DND-41 (cell line): ENCODE results near the gene FAM222B.
A peak's percentile ranks its signal among the peaks of the same experiment; 100 is the strongest.

Experiments used
- ATAC-seq: fragments of 200-7000 bp; cut with Tn5 transposase; 3 replicates; pipeline ENCODE4 v1.9.1; 2021; ENCODE audit warnings: low read depth; ENCODE audit not compliant: insufficient read depth
- DNase-seq: peaks from one replicate; pipeline ENCODE4 v3.0.0-alpha.2; 2020
- H2AFZ ChIP-seq: 2 replicates; pipeline ENCODE4 v1.6.0; 2012; ENCODE audit warnings: low read depth, low read length
- H3K27ac ChIP-seq: 2 replicates; pipeline ENCODE4 v1.5.1; 2012; ENCODE audit warnings: low read length, inconsistent platforms
- H3K27me3 ChIP-seq: fragments of 200-600 bp; sonication (generic); 2 replicates; pipeline ENCODE4 v1.6.0; 2012; ENCODE audit warnings: low read length, mild to moderate bottlenecking, inconsistent platforms; ENCODE audit not compliant: insufficient read depth, poor library complexity
- H3K36me3 ChIP-seq: 2 replicates; pipeline ENCODE4 v1.5.1; 2012; ENCODE audit warnings: low read length, inconsistent platforms; ENCODE audit not compliant: insufficient read depth
- H3K4me1 ChIP-seq: 2 replicates; pipeline ENCODE4 v1.5.1; 2012; ENCODE audit warnings: mild to moderate bottlenecking, low read length; ENCODE audit not compliant: insufficient read depth
- H3K4me2 ChIP-seq: 2 replicates; pipeline ENCODE4 v1.6.0; 2012; ENCODE audit warnings: mild to moderate bottlenecking, moderate library complexity, low read length, inconsistent platforms; ENCODE audit not compliant: insufficient read depth
- H3K4me3 ChIP-seq, 2 experiments: fragments of 200-600 bp in 1 of 2; shearing (Covaris generic) in 1 of 2; 2 replicates each; pipeline ENCODE4 v1.5.1; 2012 to 2016; ENCODE audit warnings: inconsistent platforms in 2 of 2, low read length in 2 of 2, mild to moderate bottlenecking in 2 of 2, low read depth in 1 of 2, moderate library complexity in 1 of 2
- H3K79me2 ChIP-seq: 2 replicates; pipeline ENCODE4 v1.6.0; 2012; ENCODE audit warnings: low read length, inconsistent platforms; ENCODE audit not compliant: insufficient read depth
- H3K9ac ChIP-seq: 2 replicates; pipeline ENCODE4 v1.6.0; 2012; ENCODE audit warnings: low read depth, mild to moderate bottlenecking, inconsistent platforms, low read length, moderate library complexity
- H3K9me3 ChIP-seq: 2 replicates; pipeline ENCODE4 v1.5.1; 2012; ENCODE audit warnings: low read length, moderate library complexity, mild to moderate bottlenecking, inconsistent platforms; ENCODE audit not compliant: insufficient read depth, severe bottlenecking
- H4K20me1 ChIP-seq: 2 replicates; pipeline ENCODE4 v1.6.0; 2012; ENCODE audit warnings: low read length; ENCODE audit not compliant: insufficient read depth
- EZH2 ChIP-seq: IDR thresholded peaks from 3 replicates; pipeline ENCODE4 v1.6.1; 2012; ENCODE audit warnings: borderline replicate concordance, low read depth, mild to moderate bottlenecking, moderate library complexity, low read length, inconsistent platforms; ENCODE audit not compliant: severe bottlenecking
- TF ChIP-seq, protein P1 (sequence below): IDR thresholded peaks from 2 replicates; pipeline ENCODE4 v1.5.1; 2012; ENCODE audit warnings: borderline replicate concordance, low read length, moderate library complexity, mild to moderate bottlenecking; ENCODE audit not compliant: poor library complexity, severe bottlenecking; ENCODE audit errors: extremely low read depth

FAM222B gene, protein sequence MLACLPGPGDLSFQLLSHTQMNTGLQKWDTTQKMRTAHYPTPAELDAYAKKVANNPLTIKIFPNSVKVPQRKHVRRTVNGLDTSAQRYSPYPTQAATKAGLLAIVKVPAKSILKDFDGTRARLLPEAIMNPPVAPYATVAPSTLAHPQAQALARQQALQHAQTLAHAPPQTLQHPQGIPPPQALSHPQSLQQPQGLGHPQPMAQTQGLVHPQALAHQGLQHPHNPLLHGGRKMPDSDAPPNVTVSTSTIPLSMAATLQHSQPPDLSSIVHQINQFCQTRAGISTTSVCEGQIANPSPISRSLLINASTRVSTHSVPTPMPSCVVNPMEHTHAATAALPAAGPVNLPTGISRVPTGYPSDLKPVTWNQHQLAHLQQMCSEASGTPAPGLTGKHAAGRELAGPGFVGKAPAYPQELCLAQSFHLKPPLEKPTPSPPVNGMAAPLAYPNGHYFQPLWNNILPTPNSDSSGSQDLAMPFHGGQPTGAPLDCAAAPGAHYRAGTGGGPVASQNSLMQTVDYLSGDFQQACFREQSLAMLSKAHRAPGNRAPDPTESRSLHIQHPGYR

DNA sequence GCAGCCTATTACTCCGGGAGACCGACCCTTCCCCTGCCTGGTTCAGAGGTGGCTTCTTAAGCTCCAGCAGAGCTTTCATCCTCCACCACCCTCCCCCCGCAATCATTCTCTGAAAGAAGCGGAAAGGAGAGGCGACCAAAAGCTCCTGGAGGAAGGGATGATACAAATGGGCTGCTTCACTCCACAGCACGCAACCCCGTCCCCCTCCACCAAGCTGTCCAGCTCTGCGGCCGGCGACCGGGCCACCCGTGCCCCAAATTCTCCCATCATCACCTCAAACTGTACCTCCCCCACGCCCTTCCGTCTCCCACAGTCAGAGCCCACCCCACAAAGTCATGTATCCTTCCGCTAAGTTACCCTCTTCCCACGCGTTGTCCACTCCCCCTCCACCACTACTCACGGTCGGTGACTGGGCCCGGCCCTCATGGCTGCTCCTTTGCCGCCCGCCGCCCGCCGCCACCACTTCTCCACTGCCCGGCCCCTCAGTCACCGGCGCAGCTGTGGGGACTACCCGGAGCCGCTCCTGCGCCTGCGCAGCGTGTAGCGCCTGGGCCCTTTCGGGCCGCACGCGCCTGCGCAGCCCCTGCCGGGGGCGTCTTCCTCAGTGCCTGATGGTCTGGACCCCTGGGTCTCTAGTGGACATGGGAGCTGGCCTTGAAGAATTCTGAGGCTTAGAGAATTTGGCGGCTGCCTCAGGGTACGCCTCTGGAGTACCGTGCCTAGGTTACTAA, at the start of gene FAM222B:
Gene FAM222B (minus strand): TSS at position 509 of the 731 bp plus-strand sequence. CDS start 76,123 bp downstream, outside the sequence.
- Histone ChIP-seq H3K4me3 (peak within 1 kb of the TSS; percentile 94 to 99), H4K20me1 (peaks cover 5% of the 10 kb centered on the region; the same call in 1 of the 2 replicates), H3K36me3 (no peaks in the 10 kb centered on the region), H2AFZ (peak within 1 kb of the TSS; percentile 100), H3K9me3 (no peaks in the 10 kb centered on the region), H3K27ac (peak within 1 kb of the TSS; percentile 93), H3K9ac (peak within 1 kb of the TSS; percentile 82), H3K4me1 (peaks cover 34% of the 10 kb centered on the region), H3K27me3 (no peaks in the 10 kb centered on the region), H3K4me2 (peak within 1 kb of the TSS; percentile 92), H3K79me2 (peaks cover 51% of the 10 kb centered on the region)
- DNase-seq, result peak; percentile 88
- ATAC-seq, result peak; percentile 99
- TF ChIP-seq EZH2, result no peak

DNA sequence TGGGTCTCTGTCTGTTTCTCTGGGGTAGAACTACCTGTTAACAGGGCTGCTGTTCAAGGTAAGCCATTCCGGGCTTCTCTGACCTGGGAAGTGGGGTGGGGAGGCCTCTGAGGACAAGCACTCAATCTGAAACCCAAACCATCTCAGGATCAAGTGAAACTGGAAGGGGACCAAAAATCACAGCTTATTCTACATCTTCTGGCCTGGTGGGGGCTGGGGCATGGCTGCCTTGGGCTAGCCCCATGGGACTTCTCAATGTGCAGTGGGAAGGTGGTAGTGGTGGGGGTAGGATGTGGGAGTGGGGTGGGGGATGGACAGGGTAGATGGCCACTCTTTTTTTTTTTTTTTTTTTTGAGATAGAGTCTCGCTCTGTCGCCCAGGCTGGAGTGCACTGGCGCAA, 49.4 kb upstream of the FAM222B start:
- no peaks in the 10 kb centered on the region for H3K9me3 ChIP-seq
- no peaks in the 10 kb centered on the region for H3K36me3 ChIP-seq
- H4K20me1 ChIP-seq, result no peaks in the 10 kb centered on the region
- ATAC-seq (no peak), DNase-seq (no peak)
- H3K79me2 ChIP-seq, result peaks cover 3% of the 10 kb centered on the region; the same call in 1 of the 2 replicates
- TF ChIP-seq EZH2, result no peak
- TF ChIP-seq, protein P1, sequence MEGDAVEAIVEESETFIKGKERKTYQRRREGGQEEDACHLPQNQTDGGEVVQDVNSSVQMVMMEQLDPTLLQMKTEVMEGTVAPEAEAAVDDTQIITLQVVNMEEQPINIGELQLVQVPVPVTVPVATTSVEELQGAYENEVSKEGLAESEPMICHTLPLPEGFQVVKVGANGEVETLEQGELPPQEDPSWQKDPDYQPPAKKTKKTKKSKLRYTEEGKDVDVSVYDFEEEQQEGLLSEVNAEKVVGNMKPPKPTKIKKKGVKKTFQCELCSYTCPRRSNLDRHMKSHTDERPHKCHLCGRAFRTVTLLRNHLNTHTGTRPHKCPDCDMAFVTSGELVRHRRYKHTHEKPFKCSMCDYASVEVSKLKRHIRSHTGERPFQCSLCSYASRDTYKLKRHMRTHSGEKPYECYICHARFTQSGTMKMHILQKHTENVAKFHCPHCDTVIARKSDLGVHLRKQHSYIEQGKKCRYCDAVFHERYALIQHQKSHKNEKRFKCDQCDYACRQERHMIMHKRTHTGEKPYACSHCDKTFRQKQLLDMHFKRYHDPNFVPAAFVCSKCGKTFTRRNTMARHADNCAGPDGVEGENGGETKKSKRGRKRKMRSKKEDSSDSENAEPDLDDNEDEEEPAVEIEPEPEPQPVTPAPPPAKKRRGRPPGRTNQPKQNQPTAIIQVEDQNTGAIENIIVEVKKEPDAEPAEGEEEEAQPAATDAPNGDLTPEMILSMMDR, result no peak
- H3K9ac ChIP-seq, result no peak overlapping the region
- no peak overlapping the region for H3K27ac ChIP-seq
- H2AFZ ChIP-seq, result no peak overlapping the region
- H3K27me3 ChIP-seq, result no peaks in the 10 kb centered on the region
- H3K4me3 ChIP-seq, result no peak overlapping the region
- peaks cover 21% of the 10 kb centered on the region for H3K4me1 ChIP-seq
- no peak overlapping the region for H3K4me2 ChIP-seq

DNA sequence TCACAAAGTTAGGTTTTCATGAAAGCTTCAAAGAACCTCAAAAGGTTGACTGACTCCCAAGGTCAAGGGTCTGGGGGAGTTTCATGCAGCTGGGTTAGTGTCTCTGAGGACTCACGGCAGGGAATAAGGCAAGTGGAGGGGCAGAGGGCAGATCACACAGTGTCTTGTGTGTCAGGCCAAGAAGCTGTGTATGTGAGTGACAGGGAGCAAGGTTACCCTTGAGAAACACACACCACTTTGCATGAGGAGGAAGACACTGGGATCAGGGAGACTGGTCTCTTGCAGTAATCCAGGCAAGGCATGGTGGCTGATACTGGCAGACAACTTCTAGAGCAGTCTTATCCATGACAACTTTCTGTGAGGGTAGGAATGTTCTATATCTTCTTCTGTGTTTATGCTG, 48.6 kb upstream of the FAM222B start:
- H3K27ac ChIP-seq, result no peak overlapping the region
- H3K9me3 ChIP-seq, result no peaks in the 10 kb centered on the region
- ATAC-seq (no peak), DNase-seq (no peak)
- H4K20me1 ChIP-seq, result no peaks in the 10 kb centered on the region
- peaks cover 3% of the 10 kb centered on the region; the same call in 1 of the 2 replicates for H3K79me2 ChIP-seq
- no peaks in the 10 kb centered on the region for H3K36me3 ChIP-seq
- H2AFZ ChIP-seq, result no peak overlapping the region
- H3K4me3 ChIP-seq, result no peak overlapping the region
- peaks cover 13% of the 10 kb centered on the region for H3K4me1 ChIP-seq
- no peaks in the 10 kb centered on the region for H3K27me3 ChIP-seq
- no peak for TF ChIP-seq EZH2
- TF ChIP-seq, protein P1, result no peak
- no peak overlapping the region for H3K9ac ChIP-seq
- H3K4me2 ChIP-seq, result no peak overlapping the region
